ENCODE measurements around the gene TUFM. TPM values are rescaled to one million over a fixed set of nuclear protein-coding genes. Genes with fewer than 3 reads are reported as not detected.

Gene TUFM
- total and polyA plus RNA-seq, 2 of the 8 experiments (the other 6 are each of a cell fraction or from before 2014, with no cell fraction given) = 216 to 249 TPM

GRCh38 chr16:28886945-28887344, 40.8 kb upstream of the TUFM start (continued):
- TF ChIP-seq BRCA1 (IDR thresholded peaks at IDR 0.05; ENCODE audit: low read depth, low read length) (no peak), CEBPB (IDR thresholded peaks at IDR 0.05; ENCODE audit: low read depth, low read length) (no peak), SIN3A (conservative IDR thresholded peaks at IDR 0.05 in 1 of 2, IDR thresholded peaks at IDR 0.05 in 1 of 2; ENCODE audit: low read depth in 1 of 2, low read length in 2 of 2) (no peak)

All from H1 (cell line).